NCI-H774 (cell line): ENCODE data around the gene C3orf22.

Experiments used
- DNase-seq: peaks from one replicate; lab custom pipeline; 2025; lab: John Stamatoyannopoulos, UW

C3orf22 gene

GRCh38 chr3:126527006-126527405 lies 31.7 kb downstream of the C3orf22 start:
- DNase-seq = no peak

GRCh38 chr3:126526668-126527005 lies 32.1 kb downstream of the C3orf22 start:
- DNase-seq = no peak

GRCh38 chr3:126525853-126526667 lies 32.7 kb downstream of the C3orf22 start:
- no peak for DNase-seq

- DNase-seq = no peak
Observed at GRCh38 chr3:126525091-126525852, 33.5 kb downstream of the C3orf22 start.

- no peak for DNase-seq
Observed at GRCh38 chr3:126524429-126524988, 34.2 kb downstream of the C3orf22 start.

GRCh38 chr3:126523745-126524428 lies 34.8 kb downstream of the C3orf22 start, which contains the start of gene CHST13:
Gene CHST13 (plus strand): TSS chr3:126524155. CDS start chr3:126524333, 178 bp downstream.
- DNase-seq = peak; percentile 28

- DNase-seq = peak; percentile 21
Observed at GRCh38 chr3:126522363-126522788, 36.4 kb downstream of the C3orf22 start.

GRCh38 chr3:126521122-126521891 lies 37.4 kb downstream of the C3orf22 start:
- no peak for DNase-seq

GRCh38 chr3:126519506-126520455 lies 39.0 kb downstream of the C3orf22 start:
- no peak for DNase-seq

- DNase-seq = no peak
Observed at GRCh38 chr3:126518779-126519177, 40.0 kb downstream of the C3orf22 start.

GRCh38 chr3:126517986-126518778 lies 40.5 kb downstream of the C3orf22 start:
- DNase-seq = no peak

GRCh38 chr3:126517291-126517951 lies 41.3 kb downstream of the C3orf22 start, which contains the start of gene UROC1:
Gene UROC1 (minus strand): TSS chr3:126517773. CDS start chr3:126517719, 54 bp downstream.
- no peak for DNase-seq

GRCh38 chr3:126516936-126517290 lies 41.8 kb downstream of the C3orf22 start:
- no peak for DNase-seq

- no peak for DNase-seq
Observed at GRCh38 chr3:126516152-126516935, 42.4 kb downstream of the C3orf22 start.

- no peak for DNase-seq
Observed at GRCh38 chr3:126515066-126515706, 43.5 kb downstream of the C3orf22 start.

- DNase-seq = no peak
Observed at GRCh38 chr3:126514161-126514560, 44.6 kb downstream of the C3orf22 start.

- no peak for DNase-seq
Observed at GRCh38 chr3:126512916-126513650, 45.6 kb downstream of the C3orf22 start.
